Measurements from ENCODE around the gene SP100.
"Not testable (repeated sequence)": the region's sequence is repeated elsewhere in the genome, so short reads cannot be mapped to it uniquely, and the experiment has no call there.

Gene SP100

DNA sequence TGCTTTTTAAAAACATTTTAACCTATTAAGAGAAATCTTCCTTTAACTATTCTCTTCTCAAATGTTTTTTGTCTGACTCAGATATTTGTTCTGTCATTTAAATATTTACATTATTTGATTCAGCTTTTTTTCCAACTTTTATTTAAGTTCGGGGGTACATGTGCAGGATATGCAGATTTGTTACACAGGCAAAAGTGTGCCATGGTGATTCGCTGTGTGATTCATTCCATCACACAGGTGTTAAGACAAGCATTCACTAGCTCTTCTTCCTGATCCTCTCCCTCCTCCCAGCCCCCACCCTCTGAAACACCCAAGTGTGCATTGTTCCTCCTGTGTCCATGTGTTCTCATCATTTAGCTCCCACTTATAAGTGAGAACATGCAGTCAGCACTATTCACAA lies 19.4 kb downstream of the SP100 start:
- TF ChIP-seq, protein P1, sequence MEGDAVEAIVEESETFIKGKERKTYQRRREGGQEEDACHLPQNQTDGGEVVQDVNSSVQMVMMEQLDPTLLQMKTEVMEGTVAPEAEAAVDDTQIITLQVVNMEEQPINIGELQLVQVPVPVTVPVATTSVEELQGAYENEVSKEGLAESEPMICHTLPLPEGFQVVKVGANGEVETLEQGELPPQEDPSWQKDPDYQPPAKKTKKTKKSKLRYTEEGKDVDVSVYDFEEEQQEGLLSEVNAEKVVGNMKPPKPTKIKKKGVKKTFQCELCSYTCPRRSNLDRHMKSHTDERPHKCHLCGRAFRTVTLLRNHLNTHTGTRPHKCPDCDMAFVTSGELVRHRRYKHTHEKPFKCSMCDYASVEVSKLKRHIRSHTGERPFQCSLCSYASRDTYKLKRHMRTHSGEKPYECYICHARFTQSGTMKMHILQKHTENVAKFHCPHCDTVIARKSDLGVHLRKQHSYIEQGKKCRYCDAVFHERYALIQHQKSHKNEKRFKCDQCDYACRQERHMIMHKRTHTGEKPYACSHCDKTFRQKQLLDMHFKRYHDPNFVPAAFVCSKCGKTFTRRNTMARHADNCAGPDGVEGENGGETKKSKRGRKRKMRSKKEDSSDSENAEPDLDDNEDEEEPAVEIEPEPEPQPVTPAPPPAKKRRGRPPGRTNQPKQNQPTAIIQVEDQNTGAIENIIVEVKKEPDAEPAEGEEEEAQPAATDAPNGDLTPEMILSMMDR (IDR thresholded peaks at IDR 0.05; ENCODE audit: low read depth, low read length) = no peak
- H3K4me3 ChIP-seq (ENCODE audit: low read depth, low read length) = no peak overlapping the region
- H3K36me3 ChIP-seq = no peaks in the 10 kb centered on the region
- no peak for DNase-seq
- H3K27ac ChIP-seq = no peak overlapping the region
- peaks cover 4% of the 10 kb centered on the region for H3K27me3 ChIP-seq (ENCODE audit: insufficient read depth, low read depth, severe bottlenecking)
- no peaks in the 10 kb centered on the region for H3K9me3 ChIP-seq (ENCODE audit: severe bottlenecking)

GRCh38 chr2:230439121-230439520 lies 23.1 kb downstream of the SP100 start:
- H3K4me3 ChIP-seq (ENCODE audit: low read depth, low read length) = not testable (repeated sequence)

DNA sequence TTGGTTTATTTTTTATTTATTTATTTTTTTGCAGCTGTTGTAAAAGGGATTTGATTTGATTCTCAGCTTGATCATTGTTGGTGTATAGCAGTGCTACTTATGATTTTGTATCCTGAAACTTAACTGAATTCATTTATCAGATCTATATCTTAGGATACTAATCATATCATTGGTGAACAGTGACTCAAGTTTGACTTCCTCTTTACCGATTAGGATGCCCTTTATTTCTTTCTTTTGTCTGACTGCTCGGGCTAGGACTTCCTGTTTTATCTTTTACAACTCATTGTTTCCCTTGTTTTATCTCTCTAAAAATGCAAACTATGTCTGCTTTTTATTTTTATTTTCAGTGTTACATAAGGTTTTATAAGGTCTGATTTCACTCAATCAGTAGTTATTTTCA lies 23.6 kb downstream of the SP100 start:
- H3K36me3 ChIP-seq = no peaks in the 10 kb centered on the region
- DNase-seq = no peak
- H3K4me3 ChIP-seq (ENCODE audit: low read depth, low read length) = no peak overlapping the region
- H3K9me3 ChIP-seq (ENCODE audit: severe bottlenecking) = no peaks in the 10 kb centered on the region
- TF ChIP-seq, protein P1 (IDR thresholded peaks at IDR 0.05; ENCODE audit: low read depth, low read length) = no peak
- H3K27ac ChIP-seq = no peak overlapping the region
- H3K27me3 ChIP-seq (ENCODE audit: insufficient read depth, low read depth, severe bottlenecking) = peaks cover 13% of the 10 kb centered on the region

More at GRCh38 chr2:230439121-230439520, 23.1 kb downstream of the SP100 start:
- peaks cover 13% of the 10 kb centered on the region for H3K27me3 ChIP-seq (ENCODE audit: insufficient read depth, low read depth, severe bottlenecking)
- not testable (repeated sequence) for H3K9me3 ChIP-seq (ENCODE audit: severe bottlenecking); DNase-seq; H3K36me3 ChIP-seq; H3K27ac ChIP-seq

DNA sequence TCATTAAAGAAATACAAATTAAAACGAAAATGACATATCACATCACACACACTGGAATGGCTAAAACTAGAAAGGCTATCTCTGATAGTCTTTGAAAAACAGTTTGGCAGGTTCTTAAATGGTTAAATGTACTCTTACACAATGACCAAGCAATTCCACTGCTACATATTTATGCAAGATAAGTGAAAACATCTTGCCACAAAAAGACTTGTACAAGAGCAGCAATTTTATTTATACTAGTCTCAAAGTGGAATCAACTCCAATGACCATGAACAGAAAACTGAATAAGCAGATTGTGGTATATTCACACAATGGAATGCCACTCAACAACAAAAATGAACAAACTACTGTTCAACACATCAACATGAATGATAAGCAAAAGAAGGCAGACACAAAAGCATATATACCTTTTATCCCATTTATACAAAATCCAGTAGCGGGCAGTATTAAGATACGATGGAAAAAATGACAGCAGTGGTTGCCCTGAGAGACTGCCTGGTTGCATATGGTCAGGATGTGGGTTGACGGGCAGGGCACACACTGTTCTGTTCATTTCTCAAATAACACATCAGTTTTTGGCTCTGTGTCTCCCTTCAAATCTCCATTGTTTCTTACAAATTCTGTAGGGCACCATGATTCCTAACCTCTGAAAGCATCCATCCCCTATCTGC lies 25.4 kb downstream of the SP100 start:
- no peak for DNase-seq
- H3K9me3 ChIP-seq (ENCODE audit: severe bottlenecking) = no peaks in the 10 kb centered on the region
- H3K36me3 ChIP-seq = no peaks in the 10 kb centered on the region
- H3K27ac ChIP-seq = no peak overlapping the region
- no peak overlapping the region for H3K4me3 ChIP-seq (ENCODE audit: low read depth, low read length)
- H3K27me3 ChIP-seq (ENCODE audit: insufficient read depth, low read depth, severe bottlenecking) = peaks cover 27% of the 10 kb centered on the region
- TF ChIP-seq, protein P1 (IDR thresholded peaks at IDR 0.05; ENCODE audit: low read depth, low read length) = no peak

GRCh38 chr2:230443541-230443940 lies 27.5 kb downstream of the SP100 start:
- Histone ChIP-seq H3K36me3 (no peaks in the 10 kb centered on the region), H3K4me3 (ENCODE audit: low read depth, low read length) (no peak overlapping the region), H3K9me3 (ENCODE audit: severe bottlenecking) (no peaks in the 10 kb centered on the region), H3K27me3 (ENCODE audit: insufficient read depth, low read depth, severe bottlenecking) (peaks cover 35% of the 10 kb centered on the region), H3K27ac (no peak overlapping the region)
- DNase-seq = no peak
- TF ChIP-seq, protein P1 (IDR thresholded peaks at IDR 0.05; ENCODE audit: low read depth, low read length) = no peak

DNA sequence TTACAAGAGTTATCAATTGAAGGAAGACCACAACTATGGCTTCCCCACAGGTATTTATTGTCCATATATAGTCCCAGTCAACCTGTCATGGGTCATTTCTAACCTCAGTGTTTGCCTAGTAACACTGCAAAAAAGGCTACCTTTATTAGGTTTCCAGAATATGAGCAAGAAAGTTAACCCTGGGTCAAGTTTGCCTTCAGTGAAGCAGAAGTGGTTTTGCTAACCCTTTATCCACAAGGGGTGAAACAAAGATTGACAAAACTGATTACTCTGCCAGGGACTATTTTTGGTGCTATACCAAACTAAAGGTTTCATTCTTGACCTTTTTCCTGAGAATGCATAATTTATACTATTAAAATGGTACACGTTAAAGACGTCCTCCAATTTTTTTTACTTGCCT lies 28.8 kb downstream of the SP100 start:
- no peaks in the 10 kb centered on the region for H3K36me3 ChIP-seq
- peaks cover 38% of the 10 kb centered on the region for H3K27me3 ChIP-seq (ENCODE audit: insufficient read depth, low read depth, severe bottlenecking)
- H3K9me3 ChIP-seq (ENCODE audit: severe bottlenecking) = no peaks in the 10 kb centered on the region
- no peak overlapping the region for H3K4me3 ChIP-seq (ENCODE audit: low read depth, low read length)
- no peak for DNase-seq
- TF ChIP-seq, protein P1 (IDR thresholded peaks at IDR 0.05; ENCODE audit: low read depth, low read length) = no peak
- H3K27ac ChIP-seq = no peak overlapping the region
